IMR-90 (cell line): ENCODE measurements around the gene FEZ2. TPM values are rescaled to one million over a fixed set of nuclear protein-coding genes. Genes with fewer than 3 reads are reported as not detected.

Source experiments
- ATAC-seq: fragments of 200-7000 bp; cut with Tn5 transposase; 2 replicates; pipeline ENCODE4 v1.9.1; 2020; ENCODE audit warnings: low read depth, mild to moderate bottlenecking, moderate library complexity
- BruUV-seq: library from RNA; stranded (reverse); fragments of 400-500 nt; replicated peaks from 2 replicates; lab custom pipeline; 2021; lab: Mats Ljungman, UMichigan
- CTCF ChIA-PET: fragments of 300-600 bp; formaldehyde crosslinking; extraction: SDS; loops from one replicate; lab custom pipeline; 2021; ENCODE audit warnings: antibody characterized with exemption; lab: Yijun Ruan, JAX
- POLR2A ChIA-PET: fragments of 300-600 bp; sonication (Branson Sonifier 250); formaldehyde crosslinking; loops from one replicate; lab custom pipeline; 2022; ENCODE audit warnings: antibody characterized with exemption; ENCODE audit not compliant: unreplicated experiment; lab: Charles Lee
- DNase-seq: peaks from one replicate; pipeline ENCODE4 v3.0.0; 2013
- H2AFZ ChIP-seq: replicated peaks from 2 replicates; pipeline ENCODE3; 2013; ENCODE audit warnings: low read length, mild to moderate bottlenecking; ENCODE audit not compliant: poor library complexity
- H2AK5ac ChIP-seq: 2 replicates; pipeline ENCODE4 v1.6.1; 2013; ENCODE audit warnings: low read depth, low read length, inconsistent platforms
- H2AK9ac ChIP-seq: replicated peaks from 2 replicates; pipeline ENCODE3; 2013; ENCODE audit warnings: mild to moderate bottlenecking, low read depth, low read length, moderate library complexity; ENCODE audit not compliant: poor library complexity
- H2BK120ac ChIP-seq: 2 replicates; pipeline ENCODE4 v1.6.1; 2013; ENCODE audit warnings: low read depth, low read length, inconsistent platforms
- H2BK15ac ChIP-seq: 3 replicates; pipeline ENCODE4 v1.6.1; 2013; ENCODE audit warnings: low read depth, low read length, inconsistent platforms
- H2BK20ac ChIP-seq: 2 replicates; pipeline ENCODE4 v1.6.1; 2013; ENCODE audit warnings: low read depth, mild to moderate bottlenecking, inconsistent platforms, low read length, moderate library complexity
- H2BK5ac ChIP-seq: 2 replicates; pipeline ENCODE4 v1.6.1; 2013; ENCODE audit warnings: mild to moderate bottlenecking, low read depth, low read length, inconsistent platforms; ENCODE audit not compliant: poor library complexity, severe bottlenecking
- H3K14ac ChIP-seq: replicated peaks from 2 replicates; pipeline ENCODE4 v1.6.1; 2013; ENCODE audit warnings: low read depth, low read length, inconsistent platforms
- H3K18ac ChIP-seq: 2 replicates; pipeline ENCODE4 v1.6.1; 2013; ENCODE audit warnings: low read depth, low read length, control low read depth
- H3K23ac ChIP-seq: 2 replicates; pipeline ENCODE4 v1.6.1; 2013; ENCODE audit warnings: low read depth, low read length, inconsistent platforms
- H3K27ac ChIP-seq: 2 replicates; pipeline ENCODE4 v1.5.1; 2013; ENCODE audit warnings: mild to moderate bottlenecking, control low read depth, low read length; ENCODE audit not compliant: insufficient read depth
- H3K27me3 ChIP-seq: 2 replicates; pipeline ENCODE4 v1.6.1; 2013; ENCODE audit warnings: low read length; ENCODE audit not compliant: control insufficient read depth, insufficient read depth
- H3K36me3 ChIP-seq: 2 replicates; pipeline ENCODE4 v1.6.1; 2013; ENCODE audit warnings: low read length, mixed read lengths; ENCODE audit not compliant: control insufficient read depth, insufficient read depth
- H3K4ac ChIP-seq: 2 replicates; pipeline ENCODE4 v1.6.1; 2013; ENCODE audit warnings: low read depth, low read length, inconsistent platforms
- H3K4me1 ChIP-seq: 2 replicates; pipeline ENCODE4 v1.6.1; 2013; ENCODE audit warnings: low read length, mixed read lengths; ENCODE audit not compliant: control insufficient read depth, insufficient read depth
- H3K4me2 ChIP-seq: 2 replicates; pipeline ENCODE4 v1.6.1; 2013; ENCODE audit warnings: low read depth, mild to moderate bottlenecking, control low read depth, low read length, moderate library complexity
- H3K4me3 ChIP-seq: 2 replicates; pipeline ENCODE4 v1.5.1; 2013; ENCODE audit warnings: low read depth, mild to moderate bottlenecking, control low read depth, low read length, moderate library complexity; ENCODE audit not compliant: insufficient read depth
- H3K56ac ChIP-seq: 2 replicates; pipeline ENCODE4 v1.6.1; 2013; ENCODE audit warnings: low read length, inconsistent platforms; ENCODE audit not compliant: insufficient read depth; ENCODE audit errors: extremely low read depth
- H3K79me1 ChIP-seq, 2 experiments: 2 replicates each; pipeline ENCODE4 v1.6.1; 2013; ENCODE audit warnings: low read length in 2 of 2, inconsistent platforms in 1 of 2, low read depth in 1 of 2
- H3K9ac ChIP-seq: 2 replicates; pipeline ENCODE4 v1.6.1; 2013; ENCODE audit warnings: low read depth, low read length, control low read depth
- H3K9me1 ChIP-seq: 2 replicates; pipeline ENCODE4 v1.6.1; 2013; ENCODE audit warnings: low read length, inconsistent platforms; ENCODE audit not compliant: insufficient read depth
- H3K9me3 ChIP-seq: 2 replicates; pipeline ENCODE4 v1.6.1; 2013; ENCODE audit warnings: low read length; ENCODE audit not compliant: control insufficient read depth, insufficient read depth
- H4K20me1 ChIP-seq: 2 replicates; pipeline ENCODE4 v1.6.1; 2013; ENCODE audit warnings: low read length, inconsistent platforms; ENCODE audit not compliant: insufficient read depth
- H4K5ac ChIP-seq: 2 replicates; pipeline ENCODE4 v1.6.1; 2013; ENCODE audit warnings: mild to moderate bottlenecking, low read depth, low read length, control low read depth
- H4K8ac ChIP-seq, 2 experiments: 2 replicates each; pipeline ENCODE4 v1.6.1; 2013; ENCODE audit warnings: low read depth in 2 of 2, low read length in 2 of 2, control low read depth in 1 of 2, inconsistent platforms in 1 of 2
- H4K91ac ChIP-seq: 2 replicates; pipeline ENCODE4 v1.6.1; 2013; ENCODE audit warnings: low read depth, low read length, inconsistent platforms; ENCODE audit not compliant: insufficient read depth
- CHD1 ChIP-seq: IDR thresholded peaks from 2 replicates; pipeline ENCODE4 v1.6.1; 2012; ENCODE audit warnings: low read depth, low read length, improper control_type of control experiment
- FOS ChIP-seq: fragments of 150-350 bp; IDR thresholded peaks from 2 replicates; pipeline ENCODE4 v1.6.1; 2016; ENCODE audit warnings: low read depth, low read length
- MAZ ChIP-seq: IDR thresholded peaks from 2 replicates; pipeline ENCODE4 v1.6.1; 2012; ENCODE audit warnings: low read depth, mild to moderate bottlenecking, low read length, improper control_type of control experiment, moderate library complexity, borderline replicate concordance
- NFE2L2 ChIP-seq: fragments of 150-350 bp; IDR thresholded peaks from 2 replicates; pipeline ENCODE4 v1.6.1; 2016; ENCODE audit warnings: low read depth, mild to moderate bottlenecking, low read length
- WGBS, 2 experiments: methylation state at CpG; one replicate each; pipeline versions ENCODE4 v1.1.5 to v1.1.7; 2013; ENCODE audit warnings: missing lambda C conversion rate in 2 of 2; ENCODE audit not compliant: insufficient read length in 1 of 2; ENCODE audit errors: extremely low coverage in 2 of 2; 5-methylcytosine and 5-hydroxymethylcytosine counted together
- dilution Hi-C: fragments of 300-500 bp; cut with HindIII; formaldehyde crosslinking; loops from one replicate; pipeline ENCODE4 v1.14.3; 2018; ENCODE audit warnings: low sequenced_read_pairs; ENCODE audit not compliant: unreplicated experiment
- in situ Hi-C: fragments of 300-500 bp; cut with MboI; formaldehyde crosslinking; loops from 3 replicates; pipeline ENCODE4 v1.14.3; 2019; ENCODE audit warnings: low sequenced_read_pairs, inconsistent platforms, mixed read lengths
- intact Hi-C: fragments of 100-400 bp; cut with micrococcal nuclease; formaldehyde crosslinking; loops from 2 replicates; pipeline ENCODE4 v1.10.0; 2022
- polyA plus RNA-seq, 3 experiments: library from polyadenylated mRNA; depleted of rRNA; stranded (reverse); fragments of >200 nt; gene quantifications; 2 replicates each; pipeline ENCODE4 v1.2.3, GENCODE V29; 2012; ENCODE audit warnings: low replicate concordance in 1 of 3
- total RNA-seq: library from RNA; depleted of rRNA; stranded (reverse); fragments of >200 nt; gene quantifications from 2 replicates; pipeline ENCODE4 v1.2.3, GENCODE V29; 2012
- TF ChIP-seq, protein P1 (sequence below): fragments of 150-350 bp; IDR thresholded peaks from 2 replicates; pipeline ENCODE4 v1.6.1; 2017; ENCODE audit warnings: mild to moderate bottlenecking, antibody characterized with exemption, low read length, low read depth

The FEZ2 gene
- total and polyA plus RNA-seq, 2 of the 4 experiments (the other 2 are of a cell fraction): 19.4 to 31.6 TPM

- Histone ChIP-seq H4K5ac (no peak overlapping the region), H3K4me3 (no peak overlapping the region), H2AK5ac (no peak overlapping the region), H3K27me3 (no peaks in the 10 kb centered on the region), H2BK20ac (no peak overlapping the region), H3K9me1 (peaks cover 23% of the 10 kb centered on the region), H2BK5ac (peak overlapping the region; percentile 66), H2AFZ (no peak overlapping the region), H3K23ac (no peak overlapping the region), H2AK9ac (no peak overlapping the region), H3K9me3 (no peaks in the 10 kb centered on the region), H2BK120ac (no peak overlapping the region), H4K8ac (peak overlapping the region in 1 of 2 experiments; percentile 29; a peak in 1 of 4 replicates), H3K36me3 (peaks cover 56% of the 10 kb centered on the region), H3K4me1 (peaks cover 12% of the 10 kb centered on the region), H3K4ac (peak overlapping the region; percentile 12; the same call in 1 of the 2 replicates), H3K18ac (no peak overlapping the region), H3K14ac (no peak overlapping the region; the same call in 1 of the 2 replicates), H4K91ac (no peak overlapping the region), H3K27ac (peak overlapping the region; percentile 31; the same call in 1 of the 2 replicates), H3K56ac (no peak overlapping the region), H3K9ac (no peak overlapping the region), H4K20me1 (peaks cover 4% of the 10 kb centered on the region; the same call in 1 of the 2 replicates), H2BK15ac (no peak overlapping the region), H3K79me1 (peaks cover 14 to 72% of the 10 kb centered on the region in 2 experiments; a peak in 3 of 4 replicates), H3K4me2 (peak overlapping the region; percentile 15; the same call in 1 of the 2 replicates)
- in situ Hi-C loops (no loop called here), intact Hi-C loops (no loop called here), dilution Hi-C loops (no loop called here)
- WGBS, 2 experiments: 67% methylated on average over 3 of the region's 7 CpGs; no CpG with 5 or more reads in 1 of the 2 experiments
- TF ChIP-seq FOS: peak; percentile 19; the same call in 1 of the 2 replicates
- TF ChIP-seq NFE2L2: peak; percentile 14; the same call in 1 of the 2 replicates
- TF ChIP-seq, protein P1, sequence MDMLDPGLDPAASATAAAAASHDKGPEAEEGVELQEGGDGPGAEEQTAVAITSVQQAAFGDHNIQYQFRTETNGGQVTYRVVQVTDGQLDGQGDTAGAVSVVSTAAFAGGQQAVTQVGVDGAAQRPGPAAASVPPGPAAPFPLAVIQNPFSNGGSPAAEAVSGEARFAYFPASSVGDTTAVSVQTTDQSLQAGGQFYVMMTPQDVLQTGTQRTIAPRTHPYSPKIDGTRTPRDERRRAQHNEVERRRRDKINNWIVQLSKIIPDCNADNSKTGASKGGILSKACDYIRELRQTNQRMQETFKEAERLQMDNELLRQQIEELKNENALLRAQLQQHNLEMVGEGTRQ: no peak
- TF ChIP-seq CHD1: no peak
- no peak for TF ChIP-seq MAZ
- ATAC-seq: peak; percentile 47; the same call in 1 of the 2 replicates
- peak; percentile 78 for DNase-seq
- POLR2A ChIA-PET: no interaction called here
- BruUV-seq: no TSS peak
- CTCF ChIA-PET: no interaction called here
Measured at GRCh38 chr2:36539631-36540030, 58.3 kb downstream of the FEZ2 start.
